Hepatic stellate cell (primary cell): Measurements from ENCODE around the gene ZC3HAV1L.
"Not testable (repeated sequence)": the region's sequence is repeated elsewhere in the genome, so short reads cannot be mapped to it uniquely, and the experiment has no call there.

ENCODE experiments used
- DNase-seq: peaks from one replicate; pipeline ENCODE4 v3.0.0; 2011; ENCODE audit warnings: low spot score

Gene ZC3HAV1L

GRCh38 chr7:139051655-139052054 is 15.8 kb upstream of the ZC3HAV1L start:
- no peak for DNase-seq

- no peak for DNase-seq
Observed at GRCh38 chr7:139049936-139050335, 14.1 kb upstream of the ZC3HAV1L start.

- no peak for DNase-seq
Observed at GRCh38 chr7:139049111-139049510, 13.3 kb upstream of the ZC3HAV1L start.

- no peak for DNase-seq
Observed at GRCh38 chr7:139047970-139048369, 12.1 kb upstream of the ZC3HAV1L start.

GRCh38 chr7:139046143-139046542 is 10.3 kb upstream of the ZC3HAV1L start:
- no peak for DNase-seq

- DNase-seq = no peak
Observed at GRCh38 chr7:139044813-139045794, 9.3 kb upstream of the ZC3HAV1L start.

- no peak for DNase-seq
Observed at GRCh38 chr7:139043823-139044812, 8.3 kb upstream of the ZC3HAV1L start.

- DNase-seq = no peak
Observed at GRCh38 chr7:139041378-139042085, 5.7 kb upstream of the ZC3HAV1L start.

GRCh38 chr7:139038691-139039090 is 2.8 kb upstream of the ZC3HAV1L start:
- no peak for DNase-seq

- no peak for DNase-seq
Observed at GRCh38 chr7:139036901-139037300, 1.1 kb upstream of the ZC3HAV1L start.

- peak; percentile 54 for DNase-seq
Observed at GRCh38 chr7:139034855-139035585, 822 bp downstream of the ZC3HAV1L start.

GRCh38 chr7:139034336-139034735 is 1.5 kb downstream of the ZC3HAV1L start:
- peak; percentile 35 for DNase-seq

- no peak for DNase-seq
Observed at GRCh38 chr7:139033346-139034114, 2.3 kb downstream of the ZC3HAV1L start.

GRCh38 chr7:139032473-139032872 is 3.4 kb downstream of the ZC3HAV1L start:
- DNase-seq = no peak

GRCh38 chr7:139029353-139029752 is 6.5 kb downstream of the ZC3HAV1L start:
- DNase-seq = no peak

- no peak for DNase-seq
Observed at GRCh38 chr7:139026551-139026950, 9.3 kb downstream of the ZC3HAV1L start.

GRCh38 chr7:139025861-139026260 is 10.0 kb downstream of the ZC3HAV1L start:
- not testable (repeated sequence) for DNase-seq

- no peak for DNase-seq
Observed at GRCh38 chr7:139023076-139023475, 12.8 kb downstream of the ZC3HAV1L start.

- DNase-seq = no peak
Observed at GRCh38 chr7:139022286-139022685, 13.6 kb downstream of the ZC3HAV1L start.

- no peak for DNase-seq
Observed at GRCh38 chr7:139018910-139019309, 16.9 kb downstream of the ZC3HAV1L start.
